Measurements from ENCODE around the gene RMRP. TPM values are rescaled to one million over a fixed set of nuclear protein-coding genes. Genes with fewer than 3 reads are reported as not detected.
"Not testable (repeated sequence)": the region's sequence is repeated elsewhere in the genome, so short reads cannot be mapped to it uniquely, and the experiment has no call there.

RMRP gene
- total RNA-seq, 1 donor from 2014 or later: 16,495 TPM

- ATAC-seq (no peak), DNase-seq (no peak)
- intact Hi-C loops (cut with micrococcal nuclease): no loop called here
Measured at GRCh38 chr9:35651956-35652828, 5.6 kb downstream of the RMRP start.

GRCh38 chr9:35650341-35651158, 7.3 kb downstream of the RMRP start, which contains the start of gene SIT1:
Gene SIT1 (minus strand): TSS chr9:35650931. CDS start chr9:35650853, 78 bp downstream.
- intact Hi-C loops (cut with micrococcal nuclease): no loop called here
- no peak for DNase-seq

GRCh38 chr9:35649431-35650340, 8.1 kb downstream of the RMRP start:
- no peak for ATAC-seq

More at GRCh38 chr9:35650341-35651158, 7.3 kb downstream of the RMRP start, which contains the start of gene SIT1:
- ATAC-seq: no peak

GRCh38 chr9:35646533-35647265, 11.1 kb downstream of the RMRP start:
- ATAC-seq: peak; percentile 97
- DNase-seq: peak; percentile 96
- intact Hi-C loops (cut with micrococcal nuclease): no loop called here

More at GRCh38 chr9:35649431-35650340, 8.1 kb downstream of the RMRP start:
- DNase-seq: peak; percentile 47
- intact Hi-C loops (cut with micrococcal nuclease): no loop called here

- DNase-seq: no peak
- intact Hi-C loops (cut with micrococcal nuclease): no loop called here
- ATAC-seq: peak; percentile 45
Measured at GRCh38 chr9:35646153-35646532, 11.7 kb downstream of the RMRP start.

- DNase-seq; ATAC-seq; intact Hi-C loops (cut with micrococcal nuclease): not testable (repeated sequence)
Measured at GRCh38 chr9:35645736-35646135, 12.1 kb downstream of the RMRP start.

GRCh38 chr9:35643046-35643445, 14.8 kb downstream of the RMRP start:
- no peak for DNase-seq
- intact Hi-C loops (cut with micrococcal nuclease): no loop called here
- no peak for ATAC-seq

- intact Hi-C loops (cut with micrococcal nuclease); DNase-seq; ATAC-seq: not testable (repeated sequence)
Measured at GRCh38 chr9:35641478-35641877, 16.3 kb downstream of the RMRP start.

GRCh38 chr9:35640431-35640830, 17.4 kb downstream of the RMRP start:
- ATAC-seq; DNase-seq; intact Hi-C loops (cut with micrococcal nuclease): not testable (repeated sequence)

- intact Hi-C loops (cut with micrococcal nuclease): no loop called here
- DNase-seq (no peak), ATAC-seq (no peak)
Measured at GRCh38 chr9:35639631-35640030, 18.2 kb downstream of the RMRP start.

GRCh38 chr9:35639225-35639624, 18.6 kb downstream of the RMRP start:
- ATAC-seq; DNase-seq; intact Hi-C loops (cut with micrococcal nuclease): not testable (repeated sequence)

GRCh38 chr9:35638751-35639150, 19.1 kb downstream of the RMRP start:
- intact Hi-C loops (cut with micrococcal nuclease); DNase-seq; ATAC-seq: not testable (repeated sequence)

GRCh38 chr9:35637427-35637955, 20.3 kb downstream of the RMRP start:
- ATAC-seq, DNase-seq: not testable (repeated sequence)

GRCh38 chr9:35636877-35637246, 21.0 kb downstream of the RMRP start:
- DNase-seq; ATAC-seq; intact Hi-C loops (cut with micrococcal nuclease): not testable (repeated sequence)

More at GRCh38 chr9:35637427-35637955, 20.3 kb downstream of the RMRP start:
- intact Hi-C loops (cut with micrococcal nuclease): not testable (repeated sequence)

- DNase-seq: no peak
- peak; percentile 48 for ATAC-seq
- intact Hi-C loops (cut with micrococcal nuclease): no loop called here
Measured at GRCh38 chr9:35636135-35636876, 21.5 kb downstream of the RMRP start.

- intact Hi-C loops (cut with micrococcal nuclease): no loop called here
- no peak for ATAC-seq
- DNase-seq: no peak
Measured at GRCh38 chr9:35635730-35636129, 22.1 kb downstream of the RMRP start.

- intact Hi-C loops (cut with micrococcal nuclease): no loop called here
- DNase-seq (no peak), ATAC-seq (no peak)
Measured at GRCh38 chr9:35629597-35629996, 28.2 kb downstream of the RMRP start.

Measured in left ventricle myocardium superior (tissue), 1 donor.